GM19395 (cell line): ENCODE data around the gene CD1B.
"Not testable (repeated sequence)": the region's sequence is repeated elsewhere in the genome, so short reads cannot be mapped to it uniquely, and the experiment has no call there.

Experiments used
- ATAC-seq: cut with Tn5 transposase; IDR thresholded peaks from one replicate; pipeline ENCODE4 v1.9.1; 2021; ENCODE audit warnings: mild to moderate bottlenecking, moderate library complexity; ENCODE audit not compliant: unreplicated experiment

CD1B gene

GRCh38 chr1:158331481-158332150 is at the start of gene CD1B:
Gene CD1B (minus strand): TSS chr1:158331531. CDS start chr1:158331423, 108 bp downstream.
- ATAC-seq: no peak

GRCh38 chr1:158374860-158375259 is 43.5 kb upstream of the CD1B start:
- ATAC-seq: no peak

- ATAC-seq: not testable (repeated sequence)
These were observed 42.8 kb upstream of the CD1B start for GRCh38 chr1:158374101-158374500.

- ATAC-seq: peak; percentile 96
These were observed 40.0 kb upstream of the CD1B start for GRCh38 chr1:158371188-158371953.

- no peak for ATAC-seq
These were observed 35.5 kb upstream of the CD1B start for GRCh38 chr1:158366783-158367182.

GRCh38 chr1:158362941-158363340 is 31.6 kb upstream of the CD1B start:
- no peak for ATAC-seq

- ATAC-seq: no peak
These were observed 31.2 kb upstream of the CD1B start for GRCh38 chr1:158362482-158362881.

GRCh38 chr1:158357441-158357840 is 26.1 kb upstream of the CD1B start:
- ATAC-seq: no peak

GRCh38 chr1:158356616-158357015 is 25.3 kb upstream of the CD1B start:
- no peak for ATAC-seq

- ATAC-seq: no peak
These were observed 24.5 kb upstream of the CD1B start for GRCh38 chr1:158355773-158356285.

- ATAC-seq: no peak
These were observed 22.9 kb upstream of the CD1B start for GRCh38 chr1:158354255-158354654.

GRCh38 chr1:158353303-158354075 is 22.2 kb upstream of the CD1B start, which contains the start of gene CD1E:
Gene CD1E (plus strand): TSS chr1:158353894. CDS start chr1:158353989, 95 bp downstream.
- no peak for ATAC-seq

GRCh38 chr1:158348946-158349345 is 17.6 kb upstream of the CD1B start:
- not testable (repeated sequence) for ATAC-seq

- ATAC-seq: not testable (repeated sequence)
These were observed 5.1 kb upstream of the CD1B start for GRCh38 chr1:158336413-158336812.

- no peak for ATAC-seq
These were observed 3.8 kb upstream of the CD1B start for GRCh38 chr1:158335213-158335532.

- no peak for ATAC-seq
These were observed 3.3 kb upstream of the CD1B start for GRCh38 chr1:158334526-158335212.

- ATAC-seq: no peak
These were observed 2.2 kb upstream of the CD1B start for GRCh38 chr1:158333405-158334155.

GRCh38 chr1:158331106-158331425 is 265 bp downstream of the CD1B start:
- no peak for ATAC-seq

GRCh38 chr1:158330391-158331105 is 783 bp downstream of the CD1B start:
- no peak for ATAC-seq

- no peak for ATAC-seq
These were observed 1.6 kb downstream of the CD1B start for GRCh38 chr1:158329733-158330132.
